H1 (cell line): ENCODE measurements around the gene HEXIM1.
A peak's percentile ranks its signal among the peaks of the same experiment; 100 is the strongest.

Experiments used
- EGR1 ChIP-seq: IDR thresholded peaks from 2 replicates; pipeline ENCODE4 v1.6.1; 2011; ENCODE audit warnings: low read depth, low read length, borderline replicate concordance
- EP300 ChIP-seq, 2 experiments: IDR thresholded peaks; 1 replicate in 1 of 2; 2 replicates in 1 of 2; pipeline ENCODE4 v1.6.1; 2011 to 2012; ENCODE audit warnings: low read depth in 2 of 2, low read length in 2 of 2, mild to moderate bottlenecking in 2 of 2, borderline replicate concordance in 1 of 2, inconsistent platforms in 1 of 2, moderate library complexity in 1 of 2
- EZH2 ChIP-seq: fragments of 200-600 bp; sonication (generic); IDR thresholded peaks from 2 replicates; pipeline ENCODE4 v1.7.1; 2012; ENCODE audit warnings: low read depth, mild to moderate bottlenecking, moderate library complexity, low read length, inconsistent platforms; ENCODE audit not compliant: severe bottlenecking
- GABPA ChIP-seq: IDR thresholded peaks from 2 replicates; pipeline ENCODE4 v1.6.1; 2011; ENCODE audit warnings: mild to moderate bottlenecking, low read length, moderate library complexity, borderline replicate concordance; ENCODE audit not compliant: insufficient read depth
- JUND ChIP-seq: IDR thresholded peaks from 2 replicates; pipeline ENCODE4 v1.6.1; 2011; ENCODE audit warnings: mild to moderate bottlenecking, improper control_type of control experiment, low read length
- POLR2A ChIP-seq, 2 experiments: IDR thresholded peaks; 1 replicate in 1 of 2; 2 replicates in 1 of 2; pipeline ENCODE4 v1.6.1; 2011; ENCODE audit warnings: low read depth in 2 of 2, low read length in 2 of 2, mild to moderate bottlenecking in 2 of 2; ENCODE audit errors: control extremely low read depth in 1 of 2
- SIN3A ChIP-seq, 2 experiments: IDR thresholded peaks in 1 of 2; conservative IDR thresholded peaks in 1 of 2; 2 replicates each; pipeline ENCODE4 v1.6.1; 2011 to 2012; ENCODE audit warnings: low read length in 2 of 2, improper control_type of control experiment in 1 of 2, low read depth in 1 of 2, mild to moderate bottlenecking in 1 of 2
- SIX5 ChIP-seq: IDR thresholded peaks from 2 replicates; pipeline ENCODE4 v1.6.1; 2011; ENCODE audit warnings: mild to moderate bottlenecking, low read depth, low read length
- SP1 ChIP-seq: IDR thresholded peaks from 2 replicates; pipeline ENCODE4 v1.6.1; 2011; ENCODE audit warnings: low read depth, low read length
- SP2 ChIP-seq: IDR thresholded peaks from 2 replicates; pipeline ENCODE4 v1.6.1; 2012; ENCODE audit warnings: mild to moderate bottlenecking, low read length, inconsistent platforms
- TBP ChIP-seq: IDR thresholded peaks from 2 replicates; pipeline ENCODE4 v1.6.1; 2011; ENCODE audit warnings: low read depth, low read length, improper control_type of control experiment
- TF ChIP-seq, protein P1 (sequence below), 3 experiments: IDR thresholded peaks; 1 replicate in 2 of 3; 2 replicates in 1 of 3; pipeline versions ENCODE4 v1.5.1 to v1.6.1; 2011; ENCODE audit warnings: low read length in 3 of 3, mild to moderate bottlenecking in 3 of 3, inconsistent platforms in 2 of 3, low read depth in 1 of 3, moderate library complexity in 1 of 3; ENCODE audit not compliant: insufficient read depth in 1 of 3; ENCODE audit errors: control extremely low read depth in 1 of 3
- TF ChIP-seq, protein P2 (sequence below): IDR thresholded peaks from 2 replicates; pipeline ENCODE4 v1.6.1; 2012; ENCODE audit warnings: inconsistent platforms

DNA sequence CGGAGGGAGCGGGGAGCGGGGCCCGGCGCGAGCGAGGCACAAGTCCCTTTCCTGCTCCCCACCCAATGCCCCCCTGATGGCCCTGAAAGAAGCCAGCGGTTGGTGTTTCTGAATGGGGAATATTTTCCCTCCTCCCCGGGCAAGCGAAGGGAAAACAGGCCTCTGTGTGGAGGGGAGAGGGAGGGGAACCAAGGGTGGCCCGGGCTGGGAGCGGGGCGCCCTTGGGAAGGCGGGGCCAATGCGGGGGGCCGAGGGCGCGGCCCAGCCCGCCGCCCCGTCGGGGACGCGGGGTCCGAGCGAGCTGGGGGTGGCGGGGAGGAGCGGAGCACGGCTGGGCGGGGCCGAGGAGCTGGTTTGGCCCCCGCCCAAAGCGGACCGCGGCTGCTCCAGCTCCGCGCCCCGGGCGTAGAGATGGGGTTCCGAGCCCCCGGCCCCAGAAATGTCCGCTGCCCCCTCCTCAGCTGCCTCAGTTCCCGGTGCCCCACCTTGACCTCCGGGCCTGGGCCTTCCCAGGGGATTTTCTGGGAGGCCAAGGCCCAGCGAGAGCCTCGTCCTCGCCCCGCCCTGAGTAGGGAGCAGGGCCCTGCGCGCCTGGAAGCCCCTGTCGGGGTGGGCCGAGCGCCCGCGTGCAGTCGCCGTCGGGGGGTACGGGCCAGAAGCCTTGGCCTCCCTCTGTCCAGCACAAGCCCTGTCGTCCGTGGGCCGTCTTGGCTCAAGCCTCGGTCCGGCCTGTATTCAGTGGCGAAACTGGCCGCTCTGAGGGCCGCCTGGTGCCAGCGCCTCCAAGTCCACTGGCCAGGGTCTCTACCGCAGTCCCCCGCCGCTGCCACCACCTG is 3.9 kb upstream of the HEXIM1 start:
- TF ChIP-seq SP2 (no peak), JUND (no peak), EP300 (IDR thresholded peaks at IDR 0.05; ENCODE audit: borderline replicate concordance in 1 of 2, low read depth in 2 of 2, low read length in 2 of 2) (no peak), EGR1 (no peak), EZH2 (no peak), SIX5 (no peak), TBP (no peak), POLR2A (IDR thresholded peaks at IDR 0.05; ENCODE audit: control extremely low read depth in 1 of 2, low read depth in 2 of 2, low read length in 2 of 2) (peak in 1 of 2 experiments; percentile 34; a peak in 1 of 3 replicates), SIN3A (conservative IDR thresholded peaks at IDR 0.05 in 1 of 2, IDR thresholded peaks at IDR 0.05 in 1 of 2; ENCODE audit: low read depth in 1 of 2, low read length in 2 of 2) (0 out of 4 replicates have a peak, but pooled peaks of 1 of the 2 experiments have one; percentile 10), SP1 (no peak), GABPA (no peak)
- TF ChIP-seq, protein P1, sequence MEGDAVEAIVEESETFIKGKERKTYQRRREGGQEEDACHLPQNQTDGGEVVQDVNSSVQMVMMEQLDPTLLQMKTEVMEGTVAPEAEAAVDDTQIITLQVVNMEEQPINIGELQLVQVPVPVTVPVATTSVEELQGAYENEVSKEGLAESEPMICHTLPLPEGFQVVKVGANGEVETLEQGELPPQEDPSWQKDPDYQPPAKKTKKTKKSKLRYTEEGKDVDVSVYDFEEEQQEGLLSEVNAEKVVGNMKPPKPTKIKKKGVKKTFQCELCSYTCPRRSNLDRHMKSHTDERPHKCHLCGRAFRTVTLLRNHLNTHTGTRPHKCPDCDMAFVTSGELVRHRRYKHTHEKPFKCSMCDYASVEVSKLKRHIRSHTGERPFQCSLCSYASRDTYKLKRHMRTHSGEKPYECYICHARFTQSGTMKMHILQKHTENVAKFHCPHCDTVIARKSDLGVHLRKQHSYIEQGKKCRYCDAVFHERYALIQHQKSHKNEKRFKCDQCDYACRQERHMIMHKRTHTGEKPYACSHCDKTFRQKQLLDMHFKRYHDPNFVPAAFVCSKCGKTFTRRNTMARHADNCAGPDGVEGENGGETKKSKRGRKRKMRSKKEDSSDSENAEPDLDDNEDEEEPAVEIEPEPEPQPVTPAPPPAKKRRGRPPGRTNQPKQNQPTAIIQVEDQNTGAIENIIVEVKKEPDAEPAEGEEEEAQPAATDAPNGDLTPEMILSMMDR (IDR thresholded peaks at IDR 0.05; ENCODE audit: control extremely low read depth in 1 of 3, insufficient read depth in 1 of 3, low read depth in 1 of 3, low read length in 3 of 3): no peak
- TF ChIP-seq, protein P2, sequence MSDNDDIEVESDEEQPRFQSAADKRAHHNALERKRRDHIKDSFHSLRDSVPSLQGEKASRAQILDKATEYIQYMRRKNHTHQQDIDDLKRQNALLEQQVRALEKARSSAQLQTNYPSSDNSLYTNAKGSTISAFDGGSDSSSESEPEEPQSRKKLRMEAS: no peak
